GM12801 (cell line): ENCODE measurements around the gene CPM.

Experiments used
- TF ChIP-seq, protein P1 (sequence below): IDR thresholded peaks from one replicate; pipeline ENCODE4 v1.5.1; 2011; ENCODE audit warnings: control low read depth; ENCODE audit not compliant: insufficient read length; ENCODE audit errors: extremely low read depth

CPM gene

DNA sequence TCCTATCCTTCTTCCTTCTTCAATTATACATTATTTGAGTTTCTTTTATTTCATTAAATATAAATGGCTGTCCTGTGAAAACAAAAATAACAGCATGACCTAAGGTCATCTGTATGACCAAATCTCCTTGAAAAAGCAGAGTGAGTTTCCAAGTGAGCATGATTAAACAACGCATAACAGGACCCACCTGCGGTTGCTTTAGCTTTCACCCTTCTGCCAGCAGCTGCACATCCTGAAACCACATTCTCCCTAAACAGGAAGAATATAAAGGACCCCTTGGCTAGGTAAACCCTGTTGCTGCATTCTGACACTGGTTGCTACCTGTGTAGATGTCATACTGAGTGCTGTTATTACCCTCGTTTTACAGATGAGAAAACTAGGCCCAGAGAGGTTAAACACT, 42.8 kb upstream of the CPM start:
- TF ChIP-seq, protein P1, sequence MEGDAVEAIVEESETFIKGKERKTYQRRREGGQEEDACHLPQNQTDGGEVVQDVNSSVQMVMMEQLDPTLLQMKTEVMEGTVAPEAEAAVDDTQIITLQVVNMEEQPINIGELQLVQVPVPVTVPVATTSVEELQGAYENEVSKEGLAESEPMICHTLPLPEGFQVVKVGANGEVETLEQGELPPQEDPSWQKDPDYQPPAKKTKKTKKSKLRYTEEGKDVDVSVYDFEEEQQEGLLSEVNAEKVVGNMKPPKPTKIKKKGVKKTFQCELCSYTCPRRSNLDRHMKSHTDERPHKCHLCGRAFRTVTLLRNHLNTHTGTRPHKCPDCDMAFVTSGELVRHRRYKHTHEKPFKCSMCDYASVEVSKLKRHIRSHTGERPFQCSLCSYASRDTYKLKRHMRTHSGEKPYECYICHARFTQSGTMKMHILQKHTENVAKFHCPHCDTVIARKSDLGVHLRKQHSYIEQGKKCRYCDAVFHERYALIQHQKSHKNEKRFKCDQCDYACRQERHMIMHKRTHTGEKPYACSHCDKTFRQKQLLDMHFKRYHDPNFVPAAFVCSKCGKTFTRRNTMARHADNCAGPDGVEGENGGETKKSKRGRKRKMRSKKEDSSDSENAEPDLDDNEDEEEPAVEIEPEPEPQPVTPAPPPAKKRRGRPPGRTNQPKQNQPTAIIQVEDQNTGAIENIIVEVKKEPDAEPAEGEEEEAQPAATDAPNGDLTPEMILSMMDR, result no peak

GRCh38 chr12:68972595-68972994, 39.6 kb upstream of the CPM start:
- TF ChIP-seq, protein P1, result no peak

DNA sequence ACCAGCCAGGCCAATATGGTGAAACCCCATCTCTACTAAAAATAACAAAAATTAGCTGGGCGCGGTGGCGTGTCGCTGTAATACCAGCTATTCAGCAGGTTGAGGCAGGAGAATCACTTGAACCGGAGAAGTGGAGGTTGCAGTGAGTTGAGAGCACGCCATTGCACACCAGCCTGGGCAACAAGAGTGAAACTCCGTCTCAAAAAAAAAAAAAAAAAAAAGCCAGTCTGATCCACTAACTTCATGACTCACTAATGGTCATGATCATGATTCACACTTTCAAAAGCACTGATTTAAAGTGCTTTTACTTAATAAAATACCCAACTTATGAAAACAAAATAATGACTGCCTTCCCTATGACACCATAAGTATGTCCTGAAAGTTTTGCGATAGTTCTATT, 38.4 kb upstream of the CPM start:
- TF ChIP-seq, protein P1, result no peak

- TF ChIP-seq, protein P1, result no peak
Measured at GRCh38 chr12:68970951-68971350, 38.0 kb upstream of the CPM start.

- TF ChIP-seq, protein P1, result no peak
Measured at GRCh38 chr12:68970306-68970705, 37.3 kb upstream of the CPM start.

GRCh38 chr12:68967046-68967445, 34.1 kb upstream of the CPM start:
- TF ChIP-seq, protein P1, result no peak

DNA sequence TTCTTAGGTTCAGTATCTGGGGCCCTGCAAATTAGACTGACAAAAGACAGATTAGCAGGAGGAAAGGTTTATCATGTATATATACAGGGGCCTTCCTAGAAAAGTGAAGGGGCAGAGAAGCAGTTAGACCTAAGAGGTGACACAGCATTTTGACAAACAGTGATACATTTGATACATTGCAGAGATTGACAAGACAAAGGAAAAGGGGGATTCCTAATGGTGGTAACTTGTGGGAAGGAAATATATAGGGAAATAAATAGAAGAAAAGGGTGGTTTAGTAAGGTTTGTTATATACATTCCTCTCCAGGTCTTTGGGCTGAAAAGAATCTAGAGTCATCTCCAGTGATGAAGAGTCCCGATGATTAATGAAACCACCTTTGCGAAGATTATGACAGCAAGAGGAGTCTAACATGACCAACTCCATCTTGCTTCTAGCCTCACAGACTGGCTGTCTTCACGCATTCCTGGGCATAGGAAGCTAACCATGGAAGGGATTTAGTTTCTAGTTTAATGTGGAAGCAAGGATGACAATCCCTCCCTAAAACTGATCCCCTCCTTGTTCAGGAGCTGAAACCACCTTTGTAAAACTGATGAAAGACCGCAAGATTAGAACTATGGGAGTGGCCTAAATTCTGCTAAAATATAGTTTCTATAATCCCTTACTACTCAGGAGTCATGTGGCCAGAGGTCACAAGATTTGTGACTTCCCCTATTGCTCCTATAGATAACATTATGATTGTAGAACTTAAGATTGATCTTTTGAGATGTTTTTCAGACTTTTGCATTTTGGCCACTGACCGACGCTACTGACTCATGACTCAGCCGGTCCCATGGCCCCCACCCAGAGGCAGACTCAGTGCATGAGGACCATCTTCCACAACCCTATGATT, 31.1 kb upstream of the CPM start:
- TF ChIP-seq, protein P1, result no peak
